ENCODE results near the gene NCS1.
"Not testable (repeated sequence)": the region's sequence is repeated elsewhere in the genome, so short reads cannot be mapped to it uniquely, and the experiment has no call there.

Gene NCS1

DNA sequence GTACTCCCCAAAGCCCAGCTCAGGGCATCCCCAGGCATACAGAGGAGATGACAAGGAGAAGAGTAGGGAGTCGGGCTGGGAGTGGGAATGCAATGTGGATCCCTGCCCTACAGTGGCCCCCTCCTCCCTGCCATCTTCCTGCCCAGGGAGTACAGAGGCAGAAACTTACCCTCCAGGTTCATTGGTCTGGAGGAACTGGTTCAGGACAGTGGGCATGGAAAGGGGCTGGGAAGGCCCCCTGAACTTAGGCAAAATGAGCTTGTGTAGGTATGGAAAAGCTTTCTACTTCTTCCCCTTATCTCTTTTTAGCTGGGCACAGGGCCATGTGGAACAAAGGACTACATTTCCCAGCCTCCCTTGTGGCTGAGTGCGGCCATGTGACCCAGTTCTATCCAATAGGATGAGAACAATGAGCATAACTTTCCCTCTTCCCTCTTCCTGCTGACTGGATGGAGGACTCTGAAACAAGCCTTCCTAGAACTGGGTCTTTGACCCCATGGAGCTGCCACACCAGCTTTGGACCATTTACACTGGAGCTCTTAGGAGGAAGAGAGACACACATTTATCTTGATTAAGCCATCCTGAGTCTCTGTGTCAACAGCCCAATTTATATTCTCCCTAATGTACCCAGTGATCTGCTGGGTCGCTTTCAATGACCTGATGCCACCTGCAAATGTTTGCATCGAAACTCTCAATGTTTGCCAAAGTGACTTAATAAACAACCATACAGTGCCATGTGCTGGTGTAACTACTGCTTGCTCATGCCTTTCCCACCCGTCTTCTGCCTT, 68.4 kb downstream of the NCS1 start:
- peak; percentile 44 for DNase-seq

DNA sequence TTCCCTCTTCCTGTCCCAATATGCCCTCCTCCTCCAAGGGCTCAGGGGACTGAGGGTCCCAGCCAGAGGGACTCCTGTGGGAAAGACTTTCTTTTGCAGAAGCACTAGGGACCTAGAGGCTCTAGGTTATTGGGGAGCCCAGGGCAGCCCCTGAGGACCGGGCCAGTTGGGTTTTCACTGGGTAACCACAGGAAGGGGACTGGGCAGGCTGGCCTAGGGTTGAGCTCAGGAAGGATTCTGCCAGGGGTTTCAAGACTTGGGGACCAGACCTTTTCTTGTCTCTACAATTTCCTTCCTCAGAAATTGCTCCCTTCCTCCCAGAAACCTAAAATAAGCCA, 69.0 kb downstream of the NCS1 start:
- DNase-seq, result no peak

DNA sequence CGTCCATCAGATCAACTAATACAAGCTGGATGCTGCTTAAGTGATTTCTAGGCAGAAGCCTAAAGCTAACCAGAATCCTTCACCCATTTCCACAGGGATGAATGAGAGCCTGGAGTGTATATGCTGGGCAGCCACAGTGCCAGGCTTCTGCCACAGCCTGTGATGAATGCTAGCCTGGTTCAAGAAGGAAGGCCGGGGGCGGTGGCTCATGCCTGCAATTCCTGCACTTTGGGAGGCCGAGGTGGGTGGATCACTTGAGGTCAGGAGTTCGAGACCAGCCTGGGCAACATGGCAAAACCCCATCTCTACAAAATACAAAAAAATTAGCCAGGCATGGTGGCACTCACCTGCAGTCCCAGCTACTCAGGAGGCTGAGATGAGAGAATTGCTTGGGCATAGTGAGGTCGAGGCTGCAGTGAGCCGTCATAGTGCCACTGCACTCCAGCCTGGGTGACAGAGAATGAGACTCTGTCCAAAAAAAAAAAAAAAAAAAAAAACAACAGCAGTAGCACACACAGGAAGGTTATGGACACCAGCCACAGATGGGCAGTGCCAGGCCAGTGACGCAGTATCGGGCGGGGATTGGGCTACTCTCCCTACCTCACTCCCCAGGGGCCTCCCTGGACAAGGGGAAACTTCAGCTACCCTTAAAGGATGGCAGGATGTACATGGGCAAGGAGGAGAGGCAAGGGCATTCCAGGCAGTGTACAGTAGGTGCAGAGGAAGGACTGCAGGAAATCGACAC, 70.2 kb downstream of the NCS1 start:
- DNase-seq, result no peak

DNA sequence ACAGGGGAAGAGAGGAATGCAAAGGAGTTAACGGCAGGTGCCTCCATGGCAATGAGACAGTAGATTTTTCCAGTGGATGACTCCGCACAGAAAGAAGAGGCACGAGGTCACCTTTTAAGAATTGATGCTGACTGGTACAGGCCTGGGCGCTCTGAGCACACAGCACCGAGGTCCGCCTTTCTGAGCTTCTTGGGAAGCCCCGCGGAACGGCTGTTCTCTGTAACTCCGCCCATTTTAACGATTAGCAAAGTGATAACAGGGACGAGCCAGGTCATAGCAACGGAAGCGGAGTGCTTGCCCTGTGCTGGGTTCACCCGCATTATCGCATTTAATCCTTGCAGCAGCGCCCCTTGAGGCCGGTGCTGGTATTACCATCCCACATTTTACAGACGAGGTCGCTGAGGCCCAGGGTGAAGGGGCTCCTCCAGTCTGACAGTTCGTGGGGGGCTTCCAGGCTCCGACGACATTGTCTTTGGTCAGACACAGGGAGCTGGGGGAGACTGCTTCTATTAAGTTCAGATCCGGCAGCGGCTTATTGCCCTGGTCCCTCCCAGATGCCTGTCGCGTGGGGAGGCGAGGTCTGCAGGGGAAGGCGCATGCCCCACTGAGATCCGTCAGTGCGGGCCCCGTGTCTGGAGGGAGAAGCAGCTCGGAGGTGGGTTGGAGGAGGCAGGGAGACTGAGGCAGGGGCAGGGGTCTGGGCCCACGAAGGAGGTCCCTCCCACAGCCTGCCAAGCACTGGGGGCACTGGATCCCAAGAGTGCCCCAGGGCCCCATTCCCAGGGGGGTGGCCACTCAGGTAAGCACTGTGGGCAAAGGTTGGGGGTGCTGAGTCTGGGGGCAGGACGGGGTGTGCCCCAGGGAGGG, 71.0 kb downstream of the NCS1 start:
- peak; percentile 50 for DNase-seq

DNA sequence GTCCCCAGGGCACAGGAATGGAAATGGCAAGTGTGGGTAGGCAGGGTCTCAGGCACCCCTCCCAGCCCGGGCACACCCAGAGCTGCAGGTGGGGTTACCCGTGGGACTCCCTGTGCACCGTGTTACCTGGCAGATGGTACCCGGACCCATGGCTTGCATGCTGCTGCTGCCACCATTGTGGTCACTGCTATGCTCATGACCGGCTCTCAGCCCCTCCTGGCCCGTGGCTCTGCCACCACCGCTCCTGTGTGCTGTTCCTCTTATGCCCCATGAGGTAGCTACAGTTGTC, 71.6 kb downstream of the NCS1 start:
- DNase-seq, result no peak

DNA sequence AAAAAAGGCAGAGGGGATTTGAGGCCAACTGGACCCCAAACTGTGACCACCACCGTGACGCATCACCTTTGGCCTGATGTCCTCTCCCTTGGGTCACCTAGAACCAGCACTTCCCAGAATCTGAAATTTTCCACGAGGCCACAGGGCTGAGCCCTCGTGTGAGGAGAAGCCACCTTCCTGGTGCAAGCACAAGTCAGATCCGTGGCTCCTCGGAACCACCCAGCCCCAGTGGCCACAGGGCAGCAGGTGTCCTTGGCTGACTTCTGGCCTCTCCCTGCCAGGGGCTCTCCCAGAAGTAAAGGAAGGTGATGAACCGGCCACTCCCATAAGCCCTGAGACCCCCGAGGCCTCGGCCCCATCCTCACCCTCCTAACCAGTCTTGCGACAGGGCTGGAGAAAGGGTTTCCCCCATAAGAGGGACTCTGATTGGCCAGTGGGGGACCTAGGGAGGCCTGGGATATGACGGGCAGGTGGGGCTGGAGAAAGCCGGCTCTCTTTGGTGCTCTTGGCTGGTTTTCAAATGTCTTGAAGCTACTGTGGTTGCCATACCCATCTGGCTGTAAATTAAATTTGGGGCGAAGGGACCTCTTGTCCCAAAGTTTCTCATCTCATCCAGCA, 72.5 kb downstream of the NCS1 start:
- DNase-seq, result no peak

DNA sequence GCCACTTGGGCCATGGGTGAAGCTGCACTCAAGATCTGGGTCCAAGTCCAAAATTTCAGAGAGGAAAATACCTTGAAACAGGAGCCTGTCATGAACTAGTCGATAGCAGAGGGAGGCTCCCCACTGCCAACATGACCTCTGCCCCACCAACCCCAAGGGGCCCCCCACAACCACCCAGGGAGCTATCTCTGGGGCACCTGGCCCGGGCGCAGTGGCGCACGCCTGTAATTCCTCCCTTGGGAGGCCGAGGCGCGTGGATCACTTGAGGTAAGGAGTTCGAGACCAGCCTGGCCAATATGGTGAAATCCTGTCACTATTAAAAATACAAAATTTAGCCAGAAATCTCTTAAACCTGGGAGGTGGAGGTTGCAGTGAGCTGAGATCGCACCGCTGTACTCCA, 73.3 kb downstream of the NCS1 start:
- no peak for DNase-seq

DNA sequence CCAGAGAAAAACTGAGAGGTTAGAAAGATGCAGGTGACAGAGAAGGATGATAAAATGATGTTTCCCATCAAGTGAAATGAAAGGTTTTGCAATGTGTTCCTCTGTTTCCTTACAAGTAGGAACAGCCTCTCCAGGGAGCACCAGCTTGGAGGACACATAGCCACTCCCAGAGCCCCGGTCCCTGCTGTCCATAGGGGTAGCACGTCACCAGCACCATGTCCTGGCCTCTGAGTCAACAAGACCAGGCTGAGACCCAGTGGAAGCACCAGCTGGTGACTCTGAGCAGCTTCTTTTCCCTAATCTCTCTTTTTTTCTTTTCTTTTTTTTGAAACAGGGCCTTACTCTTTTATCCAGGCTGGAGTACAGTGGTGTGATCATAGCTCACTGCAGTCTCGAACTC, 73.9 kb downstream of the NCS1 start:
- DNase-seq, result no peak

DNA sequence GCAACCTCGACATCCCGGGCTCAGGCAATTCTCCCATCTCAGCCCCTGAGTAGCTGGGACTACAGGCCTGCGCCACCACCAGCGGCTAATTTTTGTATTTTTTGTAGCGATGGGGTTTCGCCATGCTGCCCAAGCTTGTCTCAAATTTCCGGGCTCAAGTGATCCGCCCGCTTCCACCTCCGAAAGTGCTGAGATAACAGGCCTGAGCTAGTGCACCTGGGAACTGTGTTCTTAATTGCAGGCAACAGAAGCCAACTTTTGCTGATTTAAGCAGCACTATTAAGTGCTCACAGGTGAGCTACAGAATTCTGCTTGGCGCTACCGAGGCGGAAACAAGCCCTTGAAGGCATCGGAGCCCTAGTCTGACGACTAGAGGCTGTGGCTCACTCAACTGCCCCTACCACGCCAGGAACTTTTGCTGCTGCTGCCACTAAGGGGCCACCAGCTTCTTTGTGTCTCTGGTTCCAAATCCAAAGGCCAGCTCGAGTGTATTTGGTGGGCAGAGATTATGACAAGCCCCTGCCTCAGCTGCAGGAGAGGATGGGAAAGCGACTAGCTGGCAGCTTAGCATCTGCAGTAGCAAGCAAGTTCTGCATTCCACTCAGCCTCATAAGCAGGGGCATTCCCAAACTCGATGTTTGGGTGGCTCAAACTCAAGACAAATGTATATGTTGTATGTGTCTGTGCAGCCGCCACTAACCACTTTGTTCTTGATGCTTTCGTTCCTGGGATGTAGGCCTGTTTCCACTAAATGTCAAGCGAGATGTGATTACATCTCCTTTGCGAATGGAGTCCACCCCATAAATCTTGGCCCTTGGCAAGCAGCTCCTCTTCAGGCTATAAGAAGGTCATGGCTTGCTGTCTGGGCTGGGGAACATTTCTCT, 82.8 kb downstream of the NCS1 start:
- DNase-seq, result no peak

DNA sequence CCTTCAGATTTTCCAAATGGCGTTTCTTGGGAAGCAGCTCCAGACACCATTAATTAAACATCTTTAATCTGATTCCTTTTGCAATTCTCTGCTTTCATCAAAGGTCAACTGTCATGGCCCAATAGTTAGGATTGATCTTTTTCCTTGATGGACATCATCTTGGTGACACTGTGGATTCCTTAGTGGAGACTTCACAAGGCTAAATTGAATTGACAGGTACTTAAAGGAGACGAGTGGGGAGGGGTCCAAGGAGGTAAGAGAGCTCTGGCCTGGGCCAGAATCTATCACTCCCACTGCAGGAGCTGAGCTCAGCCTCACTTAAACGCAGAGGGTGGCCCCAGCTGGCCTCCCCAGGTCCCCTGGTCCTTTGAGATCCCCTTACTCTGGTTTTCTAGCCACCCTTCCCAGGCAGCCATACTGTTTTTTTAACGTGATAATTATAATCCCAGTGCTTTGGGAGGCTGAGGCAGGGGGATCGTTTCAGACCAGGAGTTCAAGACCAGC, 83.5 kb downstream of the NCS1 start:
- DNase-seq, result no peak

DNA sequence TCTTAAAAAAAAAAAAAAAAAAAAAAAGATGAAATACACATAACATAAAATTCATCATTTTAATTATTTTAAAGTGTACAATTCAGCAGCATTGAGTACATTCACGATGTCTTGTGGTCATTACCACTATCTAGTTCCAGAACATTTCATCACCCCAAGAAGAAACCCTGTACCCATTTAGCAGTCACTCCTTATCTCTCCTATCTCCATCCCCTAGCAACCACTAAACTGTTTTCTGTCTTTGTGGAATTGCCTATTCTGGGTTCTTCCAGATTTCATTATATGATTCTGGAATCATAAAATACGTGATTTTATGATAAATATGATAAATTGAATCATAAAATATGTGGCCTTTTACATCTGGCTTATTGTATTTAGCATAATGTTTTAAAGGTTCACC, 84.4 kb downstream of the NCS1 start:
- DNase-seq, result no peak

DNA sequence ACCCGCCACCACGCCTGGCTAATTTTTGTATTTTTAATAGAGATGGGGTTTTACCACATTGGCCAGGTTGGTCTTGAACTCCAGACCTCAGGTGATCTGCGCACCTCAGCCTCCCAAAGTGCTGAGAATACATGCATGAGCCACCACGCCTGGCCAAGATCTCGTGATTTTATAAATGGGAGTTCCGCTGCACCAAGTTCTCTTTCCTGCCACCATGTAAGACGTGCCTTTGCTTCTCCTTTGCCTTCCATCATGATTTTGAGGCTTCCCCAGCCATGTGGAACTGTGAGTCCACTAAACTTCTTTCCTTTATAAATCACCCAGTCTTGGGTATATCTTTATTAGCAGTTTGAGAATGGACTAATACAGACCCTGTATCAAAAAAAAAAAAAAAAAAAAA, 85.9 kb downstream of the NCS1 start:
- DNase-seq, result not testable (repeated sequence)

DNA sequence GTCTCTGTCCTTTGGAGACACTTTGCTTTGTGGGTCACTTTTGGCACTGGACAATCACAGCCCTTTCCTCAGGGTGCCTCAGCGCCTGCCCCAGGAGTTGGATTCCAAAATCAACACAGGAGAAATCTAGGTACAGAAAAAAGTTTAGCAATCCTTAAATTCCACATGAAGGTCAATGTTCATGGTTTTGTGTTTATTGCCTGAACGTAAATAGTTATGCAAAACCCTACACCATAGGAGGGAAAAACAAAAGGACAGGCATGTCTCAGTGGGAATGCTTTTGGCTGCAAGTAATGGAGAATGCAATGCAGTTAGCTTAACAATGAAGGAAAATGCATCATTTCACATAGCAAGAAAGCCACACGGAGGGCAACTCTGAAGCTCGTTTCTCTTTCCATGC, 86.8 kb downstream of the NCS1 start:
- no peak for DNase-seq

DNA sequence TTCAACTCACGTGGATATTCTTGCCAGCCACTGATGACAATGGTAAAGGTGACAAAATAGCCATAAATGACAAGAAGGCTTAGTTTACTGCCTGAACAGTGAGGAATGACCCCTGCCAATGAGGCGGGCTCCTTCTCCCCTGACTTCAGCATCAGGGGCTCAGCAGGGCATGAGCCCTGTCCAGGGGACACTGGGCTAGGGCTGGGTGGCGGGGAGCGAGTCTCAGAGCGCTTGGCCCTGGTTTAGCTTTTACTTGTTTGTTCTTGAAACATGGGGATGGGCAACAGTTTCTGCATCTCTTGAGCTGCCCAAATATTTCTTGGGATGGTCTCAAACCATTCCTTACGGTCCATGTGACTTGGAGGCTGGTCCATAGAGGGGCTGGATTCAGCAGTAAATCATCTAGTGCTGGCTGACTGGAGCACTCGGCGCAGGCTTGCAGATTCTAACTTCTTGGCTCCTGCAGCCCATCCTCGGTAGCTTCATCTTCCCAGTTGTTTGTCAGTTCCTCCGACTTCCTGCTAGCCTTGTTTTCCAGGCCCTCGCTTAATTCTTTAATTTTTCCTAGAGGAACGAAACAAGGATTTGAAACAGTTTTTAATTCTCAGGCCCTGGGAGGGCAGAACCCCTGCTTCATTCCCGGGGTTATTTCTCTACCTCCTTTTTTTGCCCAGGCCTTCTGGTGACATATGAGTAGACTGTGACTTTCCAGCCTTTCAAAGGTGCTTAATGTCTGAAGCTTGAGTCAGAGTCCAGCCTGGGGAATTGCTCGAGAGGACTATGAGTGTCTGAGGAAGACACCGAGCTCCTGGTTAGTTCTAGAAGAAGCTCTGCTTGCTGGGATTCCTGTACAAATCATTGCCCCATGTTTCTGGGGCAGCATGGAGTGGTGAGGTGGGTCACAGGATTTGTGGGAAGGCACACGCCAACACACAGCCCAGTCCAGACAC, 88.9 kb downstream of the NCS1 start:
- DNase-seq, result no peak

DNA sequence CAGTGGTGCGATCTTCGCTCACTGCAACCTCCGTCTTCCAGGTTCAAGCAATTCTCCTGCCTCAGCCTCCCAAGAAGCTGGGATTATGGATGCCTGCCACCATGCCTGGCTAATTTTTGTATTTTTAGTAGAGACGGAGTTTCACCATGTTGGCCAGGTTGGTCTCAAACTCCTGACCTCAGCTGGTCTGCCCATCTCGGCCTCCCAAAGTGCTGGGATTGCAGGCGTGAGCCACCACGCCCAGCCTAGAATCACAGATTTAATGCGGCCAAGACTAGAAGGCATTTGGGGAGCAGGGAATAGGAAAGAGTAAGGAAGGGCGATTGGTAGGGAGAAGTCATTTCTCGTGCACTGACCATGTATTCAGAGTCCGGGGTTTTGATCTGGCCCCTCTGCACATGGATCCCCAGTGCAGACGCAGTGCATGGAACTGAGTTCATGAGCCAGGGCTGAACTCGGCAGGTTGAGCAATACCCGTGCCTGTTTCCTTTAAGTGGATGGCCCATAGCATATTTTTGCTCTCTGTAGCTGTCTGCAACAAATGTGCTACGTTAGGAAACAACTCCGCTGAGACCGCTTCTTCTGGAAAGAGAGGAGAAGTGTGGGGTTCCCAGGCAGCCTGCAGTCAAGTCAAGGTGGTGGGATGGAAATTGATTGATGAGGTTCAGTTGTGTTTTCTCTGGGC, 90.0 kb downstream of the NCS1 start:
- DNase-seq, result no peak

DNA sequence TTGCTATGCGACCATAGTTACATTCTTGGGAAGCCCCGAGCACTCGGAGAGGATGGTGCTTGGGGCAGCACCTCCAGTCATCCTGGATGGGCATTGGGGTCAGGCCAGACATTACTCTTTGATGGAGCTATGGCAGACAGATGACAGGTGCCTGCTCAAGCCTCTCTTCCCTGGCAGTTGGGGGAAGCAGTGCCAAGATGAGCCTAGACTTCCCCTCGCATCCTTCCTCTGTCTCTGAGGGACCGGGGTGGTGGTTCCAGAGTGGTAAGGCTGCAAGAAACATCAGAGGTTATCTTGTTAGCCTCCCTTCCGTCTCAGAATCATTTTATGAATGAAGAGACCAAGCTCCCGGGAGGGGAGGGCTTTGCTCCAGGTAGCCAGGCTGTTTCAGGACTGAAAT, 90.6 kb downstream of the NCS1 start:
- DNase-seq, result no peak

DNA sequence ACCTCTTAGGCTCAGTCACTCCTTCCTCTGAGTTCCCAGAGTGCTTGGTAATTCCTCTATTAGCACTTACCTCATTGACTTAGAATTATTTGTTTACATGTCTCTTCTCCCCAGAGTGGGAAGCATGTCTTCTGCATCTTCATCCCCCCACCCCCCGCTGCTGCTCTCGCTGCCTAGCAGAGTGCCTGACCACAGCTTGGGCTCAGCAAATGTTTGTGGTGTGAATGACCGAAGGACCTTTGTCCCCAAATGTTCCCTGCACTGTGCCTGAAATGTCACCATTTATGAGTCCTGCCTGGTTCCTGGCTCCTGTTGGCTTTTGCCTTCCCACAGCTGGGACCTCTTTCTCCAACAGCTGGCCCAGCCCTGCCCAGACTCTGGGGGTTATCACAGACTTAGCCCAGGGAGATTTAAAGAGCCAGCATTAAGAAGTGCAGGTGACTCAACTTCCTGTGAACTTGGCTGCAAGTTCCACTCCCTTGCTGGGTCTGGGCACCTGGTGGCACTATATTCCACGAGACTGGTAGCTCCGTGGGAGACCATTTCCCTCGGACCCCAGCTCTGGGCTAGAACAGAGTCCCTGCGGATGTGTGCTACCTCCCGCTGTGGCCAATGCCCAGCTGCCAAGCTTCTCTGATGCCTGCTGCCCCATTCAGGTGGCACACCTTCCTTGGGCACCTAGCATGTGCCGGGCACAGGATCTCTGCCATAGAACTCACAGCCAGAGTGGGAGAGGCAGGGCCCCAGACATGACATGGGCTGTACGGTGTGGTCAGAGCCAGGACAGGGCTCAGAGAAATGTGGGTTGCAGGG, 91.6 kb downstream of the NCS1 start:
- no peak for DNase-seq

DNA sequence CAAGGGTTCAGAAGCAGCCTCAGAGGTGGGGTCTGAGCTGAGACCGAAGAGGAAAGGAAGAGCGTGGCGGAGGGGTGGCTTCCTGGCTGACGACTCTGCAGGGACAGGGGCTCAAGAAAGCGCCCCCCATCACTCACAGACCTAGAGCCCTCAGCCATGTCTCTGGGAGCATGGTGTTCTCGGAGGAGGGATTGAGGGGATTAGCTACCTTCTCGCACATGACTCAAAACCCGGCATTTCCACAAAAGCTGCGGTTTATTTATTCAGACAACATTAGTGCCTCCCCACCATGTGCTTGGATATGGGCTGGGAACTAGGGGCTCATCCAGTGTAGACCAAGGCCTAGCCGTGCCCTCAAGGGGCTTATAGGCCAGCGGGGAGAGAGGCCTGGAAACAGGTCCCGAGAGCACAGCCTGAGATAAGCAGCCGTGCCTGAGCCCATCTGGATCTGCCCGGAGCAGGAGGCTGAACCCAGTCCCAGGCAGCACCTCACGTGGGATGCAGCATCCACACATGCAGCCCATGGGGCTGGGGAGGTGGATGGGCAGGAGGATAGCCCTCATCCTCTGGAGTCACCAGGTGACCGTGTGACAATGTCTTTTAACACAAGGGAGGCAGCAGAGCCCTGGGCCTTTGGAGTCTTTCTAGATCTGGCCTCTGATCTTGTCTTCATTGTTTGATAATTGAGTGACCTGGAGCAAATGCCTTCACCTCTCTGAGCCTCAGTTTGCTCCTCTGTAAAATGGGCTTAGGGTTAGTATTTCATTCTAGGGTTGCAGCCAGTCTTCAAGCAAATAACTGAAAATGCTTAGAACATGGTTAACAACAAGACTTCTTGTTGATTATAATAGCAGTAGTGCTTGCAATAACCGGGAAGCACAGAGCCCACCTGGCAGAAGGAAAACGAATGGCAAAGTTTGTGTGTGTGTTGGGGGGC, 92.5 kb downstream of the NCS1 start:
- no peak for DNase-seq
